ENCODE data around the gene OTULIN.

Gene OTULIN

DNA sequence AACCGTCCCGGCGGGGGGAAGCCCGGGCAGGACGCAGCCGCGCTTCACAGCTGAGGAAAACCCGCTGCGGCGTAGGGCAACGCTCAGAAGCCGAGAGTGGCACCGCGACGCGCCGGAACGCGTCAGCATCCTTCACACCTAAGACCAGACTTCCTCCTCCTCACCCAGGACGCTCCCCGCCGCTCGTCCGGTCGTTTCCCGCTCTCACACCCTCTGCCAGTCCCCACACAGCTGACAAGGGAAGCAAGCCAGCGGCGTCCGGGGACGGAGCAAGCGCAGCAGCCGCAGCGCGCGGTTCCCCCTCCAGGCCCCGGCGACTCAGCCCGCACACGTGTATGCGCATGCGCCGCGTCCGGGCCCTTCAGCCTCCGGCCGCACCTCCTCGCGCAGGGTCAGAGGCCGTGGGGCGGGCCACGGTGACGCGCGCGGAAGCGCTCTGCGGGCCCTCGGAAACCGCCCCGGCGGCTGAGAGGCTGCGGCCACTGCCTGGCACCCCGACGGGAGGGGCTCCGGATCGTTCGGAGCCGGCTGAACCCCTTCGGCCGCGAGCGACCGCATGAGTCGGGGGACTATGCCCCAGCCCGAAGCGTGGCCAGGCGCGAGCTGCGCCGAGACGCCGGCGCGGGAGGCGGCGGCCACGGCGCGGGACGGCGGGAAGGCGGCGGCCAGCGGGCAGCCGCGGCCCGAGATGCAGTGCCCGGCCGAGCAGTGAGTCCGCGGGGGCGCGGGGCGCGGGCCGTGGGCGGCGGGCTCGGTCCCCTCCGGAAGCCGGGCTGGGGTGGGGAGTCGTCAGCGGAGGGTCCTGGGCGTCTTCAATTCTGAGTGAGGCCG is at the start of gene OTULIN:
Gene OTULIN, plus strand, starts transcription at position 449 of the 831 bp plus-strand sequence. Its CDS starts 108 bp downstream, at position 557.
- DNase-seq (ENCODE audit: low spot score) = peak; percentile 96

- DNase-seq (ENCODE audit: low spot score) = no peak
These were observed 49.2 kb upstream of the OTULIN start for GRCh38 chr5:14615365-14615764.

DNA sequence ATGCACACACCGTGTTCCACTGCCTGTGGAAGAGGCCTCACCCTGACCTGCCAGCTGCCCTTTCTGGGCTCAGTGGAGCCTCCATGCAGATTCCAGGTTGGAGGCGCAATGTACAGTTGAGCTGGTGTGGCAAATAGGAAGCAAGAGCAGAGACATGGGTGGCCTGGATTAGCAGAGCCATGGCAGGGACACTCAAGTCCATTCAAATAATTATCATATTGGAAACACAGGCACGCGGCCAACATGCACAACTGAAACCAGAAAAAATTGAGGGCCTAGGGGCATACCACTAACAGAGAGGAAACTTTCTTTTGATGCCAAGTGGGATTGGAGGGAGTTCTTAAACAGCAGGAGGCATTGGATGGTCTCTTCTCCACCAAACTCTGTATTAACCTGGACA is 47.1 kb upstream of the OTULIN start:
- DNase-seq (ENCODE audit: low spot score) = no peak

DNA sequence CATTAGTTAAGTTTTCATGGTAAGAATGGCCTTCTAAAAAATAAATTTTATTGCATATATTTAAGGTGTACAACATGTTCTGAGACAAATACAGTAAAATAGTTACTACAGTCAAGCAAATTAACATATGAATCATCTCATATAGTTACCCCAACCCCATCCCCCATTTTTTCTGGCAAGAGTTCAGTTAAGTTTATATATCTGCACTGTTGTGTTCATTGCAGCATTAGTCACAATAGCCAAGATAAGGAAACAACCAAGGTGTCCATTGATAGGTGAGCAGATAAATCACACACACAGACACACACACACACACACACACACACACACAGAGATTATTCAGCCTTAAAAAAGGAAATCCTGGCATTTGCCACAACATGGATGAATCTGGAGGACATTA is 37.2 kb upstream of the OTULIN start:
- no peak for DNase-seq (ENCODE audit: low spot score)

DNA sequence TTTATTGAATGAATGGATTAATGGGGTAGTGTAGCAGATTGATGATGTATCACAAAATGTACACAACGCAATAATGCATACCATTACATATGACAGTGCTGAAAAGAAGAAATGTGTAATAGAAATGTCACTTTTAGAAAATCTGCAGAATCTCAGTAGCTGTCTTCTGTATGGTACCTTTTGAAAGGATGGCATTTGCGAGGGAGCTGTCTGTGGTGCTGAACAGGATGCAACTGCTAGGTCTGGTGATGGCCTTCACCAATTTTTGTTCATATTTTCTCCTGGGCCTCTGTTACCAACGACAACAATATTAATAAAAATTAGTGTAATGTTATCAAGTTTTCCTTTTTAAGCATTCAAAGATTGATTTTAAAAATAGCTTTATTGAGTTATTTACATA is 36.2 kb upstream of the OTULIN start:
- DNase-seq (ENCODE audit: low spot score) = peak; percentile 16

- DNase-seq (ENCODE audit: low spot score) = no peak
These were observed 33.8 kb upstream of the OTULIN start for GRCh38 chr5:14630671-14631070.

DNA sequence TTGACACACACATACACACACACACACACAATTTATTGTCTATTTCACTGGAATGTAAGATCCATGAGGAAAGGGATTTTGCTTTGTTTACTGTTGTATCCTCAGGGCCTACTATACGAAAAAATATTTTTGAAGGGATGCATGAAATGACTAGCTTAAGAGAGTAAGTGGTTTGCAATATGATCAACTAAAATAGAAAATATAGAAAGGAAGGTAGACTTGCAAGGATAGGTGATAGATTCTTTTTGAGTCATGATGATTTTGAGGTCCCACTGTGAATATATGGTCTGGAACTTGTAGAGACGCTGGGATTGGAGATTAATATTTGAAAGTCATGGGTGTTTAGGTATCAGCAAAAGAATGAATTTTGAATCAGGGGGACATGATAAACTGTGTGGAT is 28.9 kb upstream of the OTULIN start:
- DNase-seq (ENCODE audit: low spot score) = no peak

GRCh38 chr5:14640765-14641164 is 23.8 kb upstream of the OTULIN start:
- no peak for DNase-seq (ENCODE audit: low spot score)

DNA sequence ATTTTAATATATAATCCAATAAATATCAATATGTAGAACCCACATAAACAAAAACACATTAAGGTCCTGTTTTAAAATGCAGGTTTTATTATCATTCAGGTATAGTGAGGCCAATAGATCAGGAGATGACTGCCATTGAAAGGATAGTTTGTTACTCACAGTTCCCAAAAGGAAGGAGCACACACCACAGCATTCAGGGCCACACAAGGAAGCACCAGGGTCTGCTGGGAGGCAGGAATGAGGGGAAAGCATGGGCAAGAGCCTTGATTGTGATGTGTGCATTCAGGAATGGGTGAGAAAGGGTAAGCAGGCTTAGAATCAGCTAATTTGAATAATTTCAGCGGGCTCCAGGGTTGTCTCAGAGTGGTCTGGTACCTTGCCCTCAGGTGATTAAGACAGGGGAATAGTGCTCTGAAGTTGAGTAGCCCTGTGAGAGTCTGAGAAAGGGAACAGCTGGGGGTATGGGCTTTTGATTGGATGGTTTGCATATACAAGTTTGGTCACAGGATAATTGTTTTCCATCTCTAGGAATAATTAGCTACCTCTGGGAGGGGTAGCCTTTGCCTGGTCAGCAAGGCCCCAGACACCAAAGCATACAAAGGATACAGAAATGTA is 19.8 kb upstream of the OTULIN start:
- DNase-seq (ENCODE audit: low spot score) = no peak

- DNase-seq (ENCODE audit: low spot score) = no peak
These were observed 14.5 kb upstream of the OTULIN start for GRCh38 chr5:14650052-14650451.

- DNase-seq (ENCODE audit: low spot score) = no peak
These were observed 9.3 kb upstream of the OTULIN start for GRCh38 chr5:14655146-14655741.

DNA sequence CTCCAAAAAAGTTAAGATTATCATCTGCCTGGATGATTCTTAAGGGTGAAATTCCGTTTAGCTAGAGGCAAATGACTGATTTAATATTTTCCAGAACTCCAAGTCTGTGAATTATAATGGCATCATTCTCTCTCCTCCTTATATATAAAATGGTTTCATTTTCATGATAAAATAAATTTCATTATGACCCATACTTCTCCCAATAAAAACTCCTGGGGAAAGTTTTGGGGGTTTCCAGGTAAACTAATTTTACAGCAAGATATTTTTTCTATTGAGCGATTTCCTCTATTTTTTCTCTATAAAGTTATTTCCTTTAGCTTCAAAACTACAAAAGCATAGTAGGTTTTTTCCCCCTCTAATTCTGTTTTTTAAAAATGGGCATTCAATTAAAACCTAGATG is 7.6 kb upstream of the OTULIN start:
- no peak for DNase-seq (ENCODE audit: low spot score)

GRCh38 chr5:14659821-14660607 is 4.5 kb upstream of the OTULIN start:
- DNase-seq (ENCODE audit: low spot score) = no peak

GRCh38 chr5:14660833-14661232 is 3.7 kb upstream of the OTULIN start:
- no peak for DNase-seq (ENCODE audit: low spot score)

DNA sequence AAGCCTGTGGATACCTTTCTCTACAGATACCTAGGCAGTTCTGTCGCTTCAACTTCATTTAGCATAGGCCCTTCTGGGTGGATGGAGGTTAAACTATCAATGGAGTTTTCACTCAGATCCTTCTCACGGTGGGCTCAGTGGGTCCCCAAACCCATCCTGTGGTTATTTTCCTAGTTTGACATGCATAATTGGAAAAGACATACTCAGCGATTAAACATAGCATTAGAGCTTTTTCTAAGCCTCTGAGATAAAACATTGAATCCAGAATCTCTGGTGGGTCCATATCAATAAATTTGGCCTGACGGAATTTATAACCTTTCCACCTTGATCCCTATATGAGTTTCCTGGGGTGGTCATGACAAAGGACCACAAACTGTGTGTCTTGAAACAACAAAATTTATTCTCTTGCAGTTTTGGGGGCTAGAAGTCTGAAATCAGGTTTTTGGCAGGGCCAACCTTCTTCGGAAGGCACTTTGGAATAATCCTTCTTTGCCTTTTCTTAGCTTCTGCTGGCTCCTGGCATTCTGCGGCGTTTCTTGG is 1.7 kb upstream of the OTULIN start:
- DNase-seq (ENCODE audit: low spot score) = no peak

GRCh38 chr5:14663734-14664269 is 716 bp upstream of the OTULIN start:
- peak; percentile 40 for DNase-seq (ENCODE audit: low spot score)

DNA sequence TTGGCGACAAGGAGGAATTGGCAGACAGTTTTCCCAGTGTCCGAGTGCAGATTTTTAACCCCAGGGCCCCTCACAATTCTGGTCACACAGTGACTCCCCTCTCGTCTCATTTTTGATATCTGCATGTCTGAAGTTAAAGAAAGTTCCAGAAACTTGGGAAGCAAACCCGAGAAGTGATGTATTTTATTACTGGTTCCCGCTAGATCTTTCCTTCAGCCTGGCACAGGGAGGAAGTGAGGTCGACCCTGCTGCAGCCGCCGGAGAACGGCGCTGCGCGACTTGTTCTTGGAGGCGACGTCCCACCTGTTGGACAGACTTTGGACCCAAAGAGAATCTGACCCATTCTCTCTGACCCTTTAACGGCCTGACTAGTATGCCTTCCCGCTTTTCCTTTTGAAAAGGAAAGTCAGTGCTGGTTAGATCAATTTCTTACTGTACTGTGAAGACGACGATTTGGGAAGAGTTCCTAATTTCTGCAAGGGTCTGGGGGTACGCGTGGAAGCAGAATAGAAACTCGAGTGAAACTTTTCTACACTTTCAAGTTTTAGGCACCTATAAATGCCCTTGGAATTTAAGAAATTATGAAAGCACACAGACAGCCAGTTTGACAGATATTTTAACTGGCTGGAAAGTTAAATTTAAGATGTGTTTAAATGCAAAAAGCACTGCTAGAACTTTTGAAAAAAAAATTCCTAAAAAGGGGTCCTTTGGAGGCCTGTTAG is 744 bp downstream of the OTULIN start:
- no peak for DNase-seq (ENCODE audit: low spot score)

DNA sequence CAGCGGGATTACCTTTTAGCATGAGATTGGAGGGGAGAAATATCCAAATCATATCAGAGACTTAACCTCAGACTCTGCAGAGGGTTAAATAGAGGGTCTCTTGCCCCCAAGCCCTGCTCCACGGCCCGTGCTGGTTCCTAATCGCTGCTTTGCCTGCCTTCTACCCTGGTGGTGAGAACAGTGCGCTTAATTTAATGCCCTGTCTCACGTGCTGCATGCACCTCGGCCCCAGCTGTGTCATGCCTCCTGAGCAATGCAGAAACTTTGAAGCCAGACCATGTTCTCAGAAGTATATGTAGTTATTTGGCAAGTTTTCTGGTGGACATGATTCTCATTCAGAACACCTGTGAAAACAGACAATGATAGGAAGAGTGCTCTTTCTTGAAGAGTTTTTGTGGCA is 1.4 kb downstream of the OTULIN start:
- DNase-seq (ENCODE audit: low spot score) = no peak

- no peak for DNase-seq (ENCODE audit: low spot score)
These were observed 1.8 kb downstream of the OTULIN start for GRCh38 chr5:14666357-14666756.

DNA sequence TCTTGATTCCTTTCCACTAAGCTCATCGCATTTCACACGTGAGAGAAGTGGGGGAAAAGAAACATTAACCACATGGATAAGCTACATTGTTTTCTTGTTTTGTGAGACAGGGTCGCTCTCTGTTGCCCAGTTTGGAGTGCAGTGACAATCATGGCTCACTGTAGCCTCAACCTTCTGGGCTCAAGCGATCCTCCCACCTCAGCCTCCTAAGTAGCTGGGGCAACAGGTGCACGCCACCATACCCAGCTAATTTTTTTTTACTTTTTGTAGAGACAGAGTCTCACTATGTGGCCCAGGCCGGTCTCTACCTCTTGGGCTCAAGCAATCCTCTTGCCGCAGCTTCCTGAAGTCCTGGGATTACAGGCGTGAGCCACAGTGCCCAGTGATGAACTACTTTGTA is 2.8 kb downstream of the OTULIN start:
- no peak for DNase-seq (ENCODE audit: low spot score)

- DNase-seq (ENCODE audit: low spot score) = no peak
These were observed 3.3 kb downstream of the OTULIN start for GRCh38 chr5:14667770-14668169.
